HUES6 (cell line): ENCODE results near the gene HLCS.

Source experiments
- H3K27ac ChIP-seq: 2 replicates; pipeline ENCODE4 v1.7.0; 2013; ENCODE audit warnings: low read depth, mild to moderate bottlenecking, low read length, inconsistent platforms
- H3K27me3 ChIP-seq: 2 replicates; pipeline ENCODE4 v1.6.1; 2013; ENCODE audit warnings: low read length; ENCODE audit not compliant: control insufficient read depth, insufficient read depth
- H3K36me3 ChIP-seq: 2 replicates; pipeline ENCODE4 v1.6.1; 2013; ENCODE audit warnings: low read length; ENCODE audit not compliant: control insufficient read depth, insufficient read depth
- H3K4me1 ChIP-seq: 2 replicates; pipeline ENCODE4 v1.6.1; 2013; ENCODE audit warnings: low read length; ENCODE audit not compliant: control insufficient read depth, insufficient read depth
- H3K4me3 ChIP-seq: 2 replicates; pipeline ENCODE4 v1.5.1; 2013; ENCODE audit warnings: low read depth, low read length
- H3K9ac ChIP-seq: one replicate; pipeline ENCODE4 v1.6.1; 2013; ENCODE audit warnings: mild to moderate bottlenecking, low read length
- H3K9me3 ChIP-seq: 2 replicates; pipeline ENCODE4 v1.6.1; 2013; ENCODE audit warnings: low read depth, low read length; ENCODE audit not compliant: control insufficient read depth, insufficient read depth

The HLCS gene

DNA sequence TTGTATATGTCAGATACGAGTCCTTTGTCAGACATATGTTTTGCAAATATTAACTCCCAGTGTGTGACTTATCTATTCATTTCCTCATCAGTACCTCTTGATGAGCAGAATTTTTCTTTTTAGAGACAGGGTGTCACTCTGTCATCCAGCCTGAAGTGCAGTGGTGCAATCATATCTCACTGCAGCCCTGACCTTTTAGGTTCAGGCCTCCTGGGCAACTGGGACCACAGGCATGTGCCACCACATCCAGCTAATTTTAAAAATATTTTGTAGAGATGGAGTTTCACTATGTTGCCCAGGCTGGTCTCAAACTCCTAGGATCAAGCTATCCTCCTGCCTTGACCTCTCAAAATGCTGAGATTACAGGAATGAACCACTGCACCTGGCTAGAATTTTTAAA is 93.0 kb downstream of the HLCS start:
- Histone ChIP-seq H3K27ac (no peak overlapping the region), H3K9ac (no peak overlapping the region)

DNA sequence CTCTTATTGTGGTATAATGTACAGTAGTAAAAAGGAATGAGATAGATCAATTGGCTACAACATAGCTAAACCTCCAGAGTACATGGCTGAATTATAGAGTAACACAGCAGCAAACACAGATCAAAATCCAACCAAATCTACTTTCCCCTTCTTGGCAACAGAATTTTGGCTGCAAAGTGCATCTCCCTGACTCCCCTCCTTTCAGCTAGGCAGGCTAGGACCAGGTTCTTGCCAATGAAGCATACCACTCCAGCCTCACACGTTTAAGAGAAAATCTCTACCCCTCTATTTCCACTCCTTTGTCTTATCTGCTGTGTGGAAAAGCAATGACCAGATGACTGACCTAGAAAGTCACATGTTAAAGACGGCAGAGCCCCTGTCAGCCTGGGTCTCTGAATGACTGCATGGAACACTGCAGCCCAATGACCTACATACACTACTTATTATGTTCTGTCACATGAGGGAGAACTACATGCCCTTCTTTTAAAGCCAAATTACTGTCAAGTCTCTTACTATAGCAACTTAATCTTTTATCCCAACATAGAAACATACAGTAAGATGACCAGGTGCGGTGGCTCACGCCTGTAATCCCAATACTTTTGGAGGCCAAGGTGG is 99.1 kb downstream of the HLCS start:
- no peaks in the 10 kb centered on the region for H3K9me3 ChIP-seq
- H3K36me3 ChIP-seq, result no peaks in the 10 kb centered on the region
- H3K4me1 ChIP-seq, result no peaks in the 10 kb centered on the region
- H3K27ac ChIP-seq, result no peak overlapping the region
- H3K4me3 ChIP-seq, result no peak overlapping the region
- no peaks in the 10 kb centered on the region for H3K27me3 ChIP-seq
- H3K9ac ChIP-seq, result no peak overlapping the region

More for the DNA sequence above, 93.0 kb downstream of the HLCS start:
- peaks cover 12% of the 10 kb centered on the region; the same call in 1 of the 2 replicates for H3K9me3 ChIP-seq
- H3K36me3 ChIP-seq, result no peaks in the 10 kb centered on the region
- H3K4me3 ChIP-seq, result no peak overlapping the region
- H3K27me3 ChIP-seq, result no peaks in the 10 kb centered on the region
- no peaks in the 10 kb centered on the region for H3K4me1 ChIP-seq

DNA sequence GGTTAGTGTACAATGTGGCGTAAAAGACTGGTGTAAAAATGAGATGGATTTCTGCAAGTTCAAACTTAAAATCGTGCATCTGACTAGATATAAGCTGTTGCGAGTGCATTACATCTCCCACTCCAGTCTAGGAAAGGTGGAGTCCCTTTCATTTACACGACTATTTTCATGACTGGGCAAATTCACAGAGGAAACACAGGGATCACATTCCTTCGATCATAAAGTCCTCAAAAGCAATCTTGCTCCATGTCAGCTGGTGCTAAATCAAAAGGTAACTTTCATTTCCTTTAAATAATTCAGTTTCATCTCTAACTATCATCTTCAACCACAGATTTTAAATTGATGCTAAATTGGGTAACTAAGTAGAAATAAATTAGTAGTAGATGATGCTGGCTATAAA is 100.0 kb downstream of the HLCS start:
- Histone ChIP-seq H3K27me3 (no peaks in the 10 kb centered on the region), H3K9me3 (no peaks in the 10 kb centered on the region), H3K36me3 (no peaks in the 10 kb centered on the region), H3K4me3 (no peak overlapping the region), H3K4me1 (no peaks in the 10 kb centered on the region), H3K9ac (no peak overlapping the region), H3K27ac (no peak overlapping the region)

DNA sequence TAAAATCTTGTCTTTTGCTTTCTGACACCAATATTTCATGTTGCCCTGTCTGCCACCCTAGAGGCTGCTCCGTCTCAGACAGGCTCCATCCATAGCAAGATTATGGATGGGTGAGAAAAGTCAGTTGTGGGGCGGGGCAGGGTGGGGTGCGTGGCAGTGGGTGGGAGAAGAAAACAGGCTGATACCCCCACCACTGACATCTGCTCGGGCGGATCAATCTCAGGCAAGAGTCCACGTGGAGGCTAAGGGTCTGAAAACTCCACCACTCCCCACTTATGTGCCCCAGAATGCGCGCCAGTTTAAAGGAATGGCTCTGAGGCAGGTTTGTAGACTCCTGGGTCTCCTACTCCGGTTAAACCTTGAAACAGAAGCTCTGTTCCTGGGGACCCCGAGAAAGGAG is 101.5 kb downstream of the HLCS start:
- Histone ChIP-seq H3K27ac (no peak overlapping the region), H3K4me1 (peaks cover under 1% of the 10 kb centered on the region), H3K4me3 (no peak overlapping the region), H3K9me3 (no peaks in the 10 kb centered on the region), H3K36me3 (no peaks in the 10 kb centered on the region), H3K27me3 (no peaks in the 10 kb centered on the region), H3K9ac (no peak overlapping the region)

DNA sequence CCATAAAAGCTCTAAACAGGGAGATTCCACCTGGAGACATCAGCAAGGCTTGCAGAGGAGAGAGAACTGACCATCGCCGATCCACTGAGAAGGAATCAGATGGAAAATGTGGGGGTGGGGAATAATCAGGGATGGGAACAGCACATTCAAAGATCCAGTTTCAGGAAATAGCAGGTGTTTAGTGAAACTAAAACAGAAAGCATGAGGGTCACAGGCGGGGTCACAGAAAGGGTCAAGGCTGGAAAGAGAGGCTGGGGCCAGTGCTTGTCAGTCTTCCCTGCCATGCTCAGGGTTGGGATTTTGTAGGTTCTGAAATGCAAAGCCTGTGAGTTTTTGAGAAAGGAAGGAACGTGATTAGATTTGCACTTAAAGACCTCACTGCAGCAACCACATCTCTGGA is 103.2 kb downstream of the HLCS start:
- Histone ChIP-seq H3K9me3 (no peaks in the 10 kb centered on the region), H3K27ac (no peak overlapping the region), H3K9ac (no peak overlapping the region), H3K27me3 (no peaks in the 10 kb centered on the region), H3K36me3 (no peaks in the 10 kb centered on the region), H3K4me3 (no peak overlapping the region), H3K4me1 (peaks cover 4% of the 10 kb centered on the region)

DNA sequence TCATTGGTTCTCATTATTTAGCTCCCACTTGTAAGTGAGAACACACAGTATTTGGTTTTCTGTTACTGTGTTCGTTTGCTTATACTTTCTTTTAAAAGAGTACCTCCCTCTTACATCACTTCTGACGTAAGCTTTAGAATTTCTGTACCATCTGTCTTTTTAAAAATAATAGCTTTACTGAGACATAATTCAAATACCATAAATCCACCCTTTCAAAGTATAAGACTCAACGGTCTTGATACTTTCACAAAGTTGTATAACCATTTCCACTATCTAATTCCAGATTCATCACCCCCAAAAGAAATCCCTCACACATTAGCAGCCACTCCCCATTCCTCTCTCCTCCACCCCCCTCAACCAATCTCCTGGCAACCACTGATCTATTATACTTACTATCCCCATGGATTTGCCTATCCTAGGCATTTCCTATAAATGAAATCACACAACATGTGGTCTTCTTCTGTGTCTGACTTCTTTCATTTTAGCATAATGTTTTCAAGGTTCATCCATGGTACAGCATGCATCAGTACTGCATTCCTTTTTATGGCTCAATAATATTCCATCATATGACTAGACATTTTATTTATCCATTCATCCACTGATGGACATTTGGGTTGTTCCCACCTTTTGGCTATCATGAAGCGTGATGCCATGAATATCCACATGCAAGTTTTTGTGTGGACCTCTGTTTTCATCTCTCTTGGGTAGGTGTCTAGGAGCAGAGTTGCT is 104.7 kb downstream of the HLCS start:
- Histone ChIP-seq H3K9ac (no peak overlapping the region), H3K4me3 (no peak overlapping the region), H3K9me3 (no peaks in the 10 kb centered on the region), H3K27me3 (no peaks in the 10 kb centered on the region), H3K4me1 (peaks cover 4% of the 10 kb centered on the region), H3K27ac (no peak overlapping the region), H3K36me3 (no peaks in the 10 kb centered on the region)

DNA sequence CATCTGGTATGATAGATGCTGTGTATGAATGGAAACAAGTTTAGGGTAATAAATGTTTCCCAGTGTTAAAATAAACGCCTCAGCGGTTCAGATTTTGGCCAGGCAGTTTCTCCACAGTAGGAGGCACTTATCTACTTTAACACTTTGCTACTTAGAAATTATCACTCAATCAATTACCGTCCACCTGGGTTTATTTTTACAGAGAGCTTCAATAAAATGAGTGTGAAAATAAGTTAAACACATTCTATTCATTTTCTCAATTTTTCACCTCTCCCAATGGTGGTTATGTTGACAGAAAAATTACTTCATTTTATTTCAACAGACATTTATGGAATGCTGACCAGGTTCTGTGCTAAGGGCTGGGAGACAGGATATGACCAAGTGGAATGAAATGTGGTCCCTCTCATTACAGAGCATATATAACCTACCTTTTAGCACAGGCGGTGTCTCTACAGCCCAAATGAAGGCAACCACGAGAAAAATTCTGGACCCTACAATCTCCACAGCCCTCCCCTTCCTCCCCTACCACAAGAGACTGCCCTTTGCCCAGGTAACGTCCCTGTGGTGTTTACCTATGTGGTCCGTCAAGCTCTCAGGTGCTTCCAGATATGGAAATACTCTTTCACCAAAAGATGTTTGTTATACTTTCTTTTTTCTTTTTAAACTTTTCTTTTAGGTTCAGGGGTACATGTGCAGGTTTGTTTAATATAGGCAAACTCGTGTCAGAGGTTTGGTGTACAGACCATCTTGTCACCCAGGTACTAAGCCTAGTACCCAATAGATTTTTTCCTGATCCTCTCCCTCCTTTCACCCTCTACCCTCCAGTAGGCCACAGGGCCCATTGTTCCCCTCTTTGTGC is 105.5 kb downstream of the HLCS start:
- no peaks in the 10 kb centered on the region for H3K27me3 ChIP-seq
- H3K9ac ChIP-seq, result no peak overlapping the region
- no peaks in the 10 kb centered on the region for H3K9me3 ChIP-seq
- peaks cover 4% of the 10 kb centered on the region for H3K4me1 ChIP-seq
- H3K4me3 ChIP-seq, result no peak overlapping the region
- no peak overlapping the region for H3K27ac ChIP-seq
- no peaks in the 10 kb centered on the region for H3K36me3 ChIP-seq

DNA sequence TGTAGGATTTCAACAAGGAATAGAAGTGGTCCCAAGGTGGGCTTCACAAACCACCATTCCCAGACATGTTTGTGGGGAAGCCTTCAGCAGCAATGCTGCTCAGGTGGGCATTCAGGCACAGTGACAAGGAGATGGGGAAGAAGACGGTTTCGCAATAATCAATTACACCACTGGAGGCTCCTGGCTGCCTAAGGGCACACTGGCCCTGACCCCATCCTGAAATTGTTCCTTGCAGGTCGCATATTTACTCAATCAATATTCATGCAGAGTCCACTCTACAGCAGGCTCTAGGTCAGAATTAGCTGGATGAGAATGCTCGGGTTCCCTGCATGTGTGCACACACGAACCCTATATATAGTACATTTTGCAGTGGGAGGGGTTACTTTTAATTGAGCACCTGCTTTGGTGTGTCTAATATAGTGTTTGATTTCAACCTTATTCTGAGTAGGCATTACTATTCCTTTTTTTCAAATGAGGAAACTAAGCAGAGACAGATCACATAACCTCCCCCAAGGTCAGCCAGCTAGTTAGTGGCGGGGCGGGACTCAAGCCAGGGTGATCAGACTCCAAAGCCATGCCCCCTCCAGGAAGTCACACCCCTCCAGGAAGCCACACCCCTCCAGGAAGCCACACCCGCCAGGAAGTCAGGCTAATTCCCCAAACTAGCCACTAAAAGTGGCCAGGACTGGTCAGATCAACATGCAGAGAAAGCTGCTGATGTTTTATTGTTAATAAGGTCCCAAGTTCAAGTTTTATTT is 106.5 kb downstream of the HLCS start:
- Histone ChIP-seq H3K36me3 (no peaks in the 10 kb centered on the region), H3K9me3 (no peaks in the 10 kb centered on the region), H3K4me3 (no peak overlapping the region), H3K4me1 (peaks cover 4% of the 10 kb centered on the region), H3K27me3 (no peaks in the 10 kb centered on the region), H3K27ac (no peak overlapping the region), H3K9ac (no peak overlapping the region)

DNA sequence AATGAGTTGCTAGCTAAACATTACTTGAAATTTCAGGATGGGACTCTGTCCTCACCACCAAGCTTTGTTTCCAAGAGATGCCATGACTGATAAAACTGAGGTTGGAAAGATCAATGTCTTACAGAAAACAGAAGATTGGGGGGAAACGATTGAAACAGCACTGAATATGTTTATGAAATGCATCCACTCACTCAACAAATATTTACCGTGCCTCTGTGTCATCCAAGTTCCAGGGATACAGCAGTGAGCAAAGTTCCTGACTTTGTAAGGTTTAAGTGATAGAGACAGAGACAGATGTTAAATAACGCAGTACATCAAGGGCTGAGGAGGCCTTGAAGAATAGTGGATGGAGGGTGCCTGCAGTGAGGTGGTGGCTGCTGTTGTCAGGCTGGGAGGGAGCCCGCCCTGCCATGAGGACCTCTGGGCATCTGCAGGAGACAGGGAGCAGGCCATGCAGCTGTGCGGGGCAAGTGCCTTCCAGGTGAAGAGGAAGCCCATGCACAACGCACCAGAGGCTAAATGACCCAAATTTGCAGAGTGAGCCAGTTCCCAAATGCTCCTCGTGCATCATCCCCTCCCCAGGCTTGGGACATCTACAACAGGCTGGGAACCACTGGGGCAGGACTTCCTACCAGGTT is 108.0 kb downstream of the HLCS start:
- Histone ChIP-seq H3K36me3 (no peaks in the 10 kb centered on the region), H3K9ac (no peak overlapping the region), H3K9me3 (no peaks in the 10 kb centered on the region), H3K27ac (no peak overlapping the region), H3K4me3 (no peak overlapping the region), H3K27me3 (no peaks in the 10 kb centered on the region), H3K4me1 (peaks cover 4% of the 10 kb centered on the region)

DNA sequence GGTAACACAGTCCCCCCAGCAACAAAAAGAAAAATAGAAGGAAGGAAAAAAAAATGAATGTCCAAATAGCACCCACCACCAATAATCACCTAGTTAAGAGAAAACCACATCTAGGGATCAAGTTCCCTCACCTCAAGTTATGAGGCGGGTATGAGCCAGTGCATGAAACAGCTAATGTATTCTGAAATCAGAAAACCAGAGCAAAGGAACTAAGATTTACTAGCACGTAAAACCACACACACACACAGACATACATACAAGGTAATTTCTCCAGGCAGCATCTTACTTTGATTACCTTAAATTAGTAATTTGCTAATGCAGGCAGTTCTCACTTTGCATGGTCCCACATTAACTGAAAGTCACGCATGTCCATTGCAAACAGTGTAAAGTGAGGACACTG is 109.8 kb downstream of the HLCS start:
- H3K36me3 ChIP-seq, result no peaks in the 10 kb centered on the region
- H3K4me3 ChIP-seq, result no peak overlapping the region
- peaks cover 9% of the 10 kb centered on the region for H3K4me1 ChIP-seq
- no peak overlapping the region for H3K9ac ChIP-seq
- no peaks in the 10 kb centered on the region for H3K9me3 ChIP-seq
- H3K27ac ChIP-seq, result no peak overlapping the region
- H3K27me3 ChIP-seq, result no peaks in the 10 kb centered on the region
